GM12878 (cell line): ENCODE measurements around the gene SNX30. TPM values are rescaled to one million over a fixed set of nuclear protein-coding genes. Genes with fewer than 3 reads are reported as not detected.

Experiments used
- ATF7 ChIP-seq: fragments of 450-650 bp; IDR thresholded peaks from 2 replicates; pipeline ENCODE4 v1.6.1; 2016; ENCODE audit warnings: low read depth, mild to moderate bottlenecking
- CHD2 ChIP-seq: IDR thresholded peaks from 2 replicates; pipeline ENCODE4 v1.6.1; 2011; ENCODE audit warnings: low read depth, low read length, improper control_type of control experiment, borderline replicate concordance
- CREB1 ChIP-seq: IDR thresholded peaks from 2 replicates; pipeline ENCODE4 v1.6.1; 2012; ENCODE audit warnings: low read depth, mild to moderate bottlenecking, inconsistent platforms
- CTCF ChIP-seq, 3 experiments: IDR thresholded peaks in 2 of 3; conservative IDR thresholded peaks in 1 of 3; 2 replicates each; pipeline ENCODE4 v1.5.1; 2011; ENCODE audit warnings: low read depth in 3 of 3, low read length in 3 of 3, mild to moderate bottlenecking in 3 of 3, control low read depth in 2 of 3, moderate library complexity in 2 of 3, inconsistent platforms in 1 of 3, mixed read lengths in 1 of 3; ENCODE audit not compliant: control insufficient read depth in 2 of 3, insufficient read depth in 1 of 3; ENCODE audit errors: extremely low read depth in 1 of 3
- FOXM1 ChIP-seq: IDR thresholded peaks from 2 replicates; pipeline ENCODE4 v1.6.1; 2012; ENCODE audit warnings: low read depth, mild to moderate bottlenecking, inconsistent platforms, low read length, moderate library complexity
- IRF3 ChIP-seq: fragments of 450-650 bp; IDR thresholded peaks from 2 replicates; pipeline ENCODE4 v1.6.1; 2014; ENCODE audit warnings: mild to moderate bottlenecking
- NFXL1 ChIP-seq: fragments of 450-650 bp; IDR thresholded peaks from 2 replicates; pipeline ENCODE4 v1.6.1; 2017; ENCODE audit warnings: antibody characterized with exemption, mild to moderate bottlenecking, borderline replicate concordance
- RELB ChIP-seq: fragments of 450-650 bp; IDR thresholded peaks from 2 replicates; pipeline ENCODE4 v1.6.1; 2017; ENCODE audit warnings: low read depth, mild to moderate bottlenecking, moderate library complexity
- SMC3 ChIP-seq: IDR thresholded peaks from 2 replicates; pipeline ENCODE4 v1.6.1; 2011; ENCODE audit warnings: low read length, improper control_type of control experiment, borderline replicate concordance
- SP1 ChIP-seq: IDR thresholded peaks from one replicate; pipeline ENCODE4 v1.6.1; 2011; ENCODE audit warnings: low read depth, low read length
- SUZ12 ChIP-seq: fragments of 200-600 bp; sonication (generic); IDR thresholded peaks from one replicate; pipeline ENCODE4 v1.6.1; 2018; ENCODE audit warnings: antibody characterized with exemption, mild to moderate bottlenecking; ENCODE audit not compliant: unreplicated experiment
- TCF3 ChIP-seq: IDR thresholded peaks from 2 replicates; pipeline ENCODE4 v1.6.1; 2012; ENCODE audit warnings: low read depth, mild to moderate bottlenecking, low read length, borderline replicate concordance; ENCODE audit not compliant: insufficient read depth
- WRNIP1 ChIP-seq: IDR thresholded peaks from 2 replicates; pipeline ENCODE4 v1.6.1; 2011; ENCODE audit warnings: low read depth, low read length, improper control_type of control experiment, borderline replicate concordance
- YY1 ChIP-seq: IDR thresholded peaks from 2 replicates; pipeline ENCODE4 v1.6.1; 2011; ENCODE audit warnings: low read depth, mild to moderate bottlenecking, low read length
- ZBED1 ChIP-seq: IDR thresholded peaks from 2 replicates; pipeline ENCODE4 v1.6.1; 2016; ENCODE audit warnings: borderline replicate concordance
- ZBTB4 ChIP-seq: fragments of 450-650 bp; formaldehyde crosslinking; IDR thresholded peaks from 2 replicates; pipeline ENCODE4 v1.4.0; 2022; ENCODE audit warnings: mild to moderate bottlenecking, moderate library complexity
- polyA plus RNA-seq, 11 experiments: library from polyadenylated mRNA; depleted of rRNA in 4 of 11; unstranded in 6 of 11; stranded (reverse) in 5 of 11; fragments of >200 nt; fragmentation: Nextera tagmentation in 4 of 11; fragmentation: Illumina TruSeq in 1 of 11; extraction: Ambion mirVana in 4 of 11; extraction: Trizol in 1 of 11; gene quantifications; 1 replicate in 1 of 11; 2 replicates in 10 of 11; pipeline versions ENCODE4 v1.2.1 to v1.2.3, GENCODE V29; 2011 to 2016; ENCODE audit warnings: inconsistent platforms in 2 of 11, missing spikeins in 2 of 11, low read depth in 1 of 11
- total RNA-seq, 4 experiments: library from RNA; depleted of rRNA in 3 of 4; stranded (reverse); fragments of >200 nt in 3 of 4; fragmentation: Illumina TruSeq in 1 of 4; extraction: Trizol in 1 of 4; gene quantifications; 2 replicates each; pipeline versions ENCODE4 v1.2.1 to v1.2.3, GENCODE V29; 2013 to 2021

The SNX30 gene
- total and polyA plus RNA-seq, 10 of the 15 experiments (the other 5 are each of a cell fraction or from before 2014, with no cell fraction given) = 0.53 to 4.0 (median 1.5) TPM

- peak; percentile 53 to 65 (median 62) for TF ChIP-seq CTCF (IDR thresholded peaks at IDR 0.05 in 2 of 3, conservative IDR thresholded peaks at IDR 0.05 in 1 of 3; ENCODE audit: control insufficient read depth in 2 of 3, extremely low read depth in 1 of 3, insufficient read depth in 1 of 3, low read depth in 3 of 3, low read length in 3 of 3)
- no peak for TF ChIP-seq YY1
- TF ChIP-seq ZBTB4 (CRISPR knock-in tag) = no peak
- no peak for TF ChIP-seq FOXM1
- no peak for TF ChIP-seq WRNIP1
- TF ChIP-seq SUZ12 = no peak
- no peak for TF ChIP-seq CHD2
- TF ChIP-seq RELB = no peak
- TF ChIP-seq ATF7 = no peak
- no peak for TF ChIP-seq NFXL1
- no peak for TF ChIP-seq CREB1
- no peak for TF ChIP-seq IRF3
- TF ChIP-seq TCF3 = no peak
- no peak for TF ChIP-seq ZBED1
- no peak for TF ChIP-seq SP1
- peak; percentile 58 for TF ChIP-seq SMC3
These were observed 171.0 kb downstream of the SNX30 start (continued) for GRCh38 chr9:112921549-112921948.
